ENCODE measurements around the gene TBR1. TPM values are rescaled to one million over a fixed set of nuclear protein-coding genes. Genes with fewer than 3 reads are reported as not detected.

The TBR1 gene
- under 0.01 and 0.10 TPM in 2 replicates for total RNA-seq

GRCh38 chr2:161415987-161416707 is at the start of gene TBR1:
Gene TBR1 (plus strand): TSS chr2:161416297. CDS start chr2:161416411, 114 bp downstream.

Small RNAs within 50 kb of the gene (small RNA-seq; reads per million reads assigned to genes)
- not detected for gene RNA5SP108

Other genes starting within 250 kb of the TBR1 start
- gene PSMD14, start 107.9 kb upstream of the TBR1 start, total RNA-seq, result 95.4 and 129 TPM in 2 replicates
- gene SLC4A10, start 208.1 kb downstream of the TBR1 start, total RNA-seq, result under 0.01 and 0.19 TPM in 2 replicates